H1 (cell line): ENCODE results near the gene PLCB1. TPM values are rescaled to one million over a fixed set of nuclear protein-coding genes. Genes with fewer than 3 reads are reported as not detected.

Source experiments
- CTCF ChIA-PET: fragments of 300-600 bp; sonication (Branson Sonifier 250); formaldehyde crosslinking; loops from one replicate; lab custom pipeline; 2021; ENCODE audit not compliant: partially characterized antibody; lab: Charles Lee
- POLR2A ChIA-PET: fragments of 300-600 bp; sonication (Branson Sonifier 250); formaldehyde crosslinking; loops from one replicate; lab custom pipeline; 2021; ENCODE audit warnings: inconsistent platforms; ENCODE audit not compliant: partially characterized antibody; lab: Charles Lee
- DNase-seq, 2 experiments: peaks; one replicate each; pipeline versions ENCODE4 v3.0.0 to v3.0.0-alpha.2; 2010 to 2022; ENCODE audit warnings: low spot score in 2 of 2, low read depth in 1 of 2, mixed read lengths in 1 of 2
- FAIRE-seq: peaks from 2 replicates; lab custom pipeline; 2011; peaks lifted over from hg19 to GRCh38; lab: Jason Lieb, UNC
- H2AFZ ChIP-seq: 2 replicates; pipeline ENCODE4 v1.8.1; 2012; ENCODE audit warnings: low read length, inconsistent platforms
- H2AK5ac ChIP-seq: 2 replicates; pipeline ENCODE4 v1.6.1; 2013; ENCODE audit warnings: low read depth, low read length
- H2BK120ac ChIP-seq: replicated peaks from 2 replicates; pipeline ENCODE3; 2013; ENCODE audit warnings: low read depth, low read length, inconsistent platforms
- H2BK12ac ChIP-seq: 2 replicates; pipeline ENCODE4 v1.6.1; 2013; ENCODE audit warnings: low read depth, low read length
- H2BK15ac ChIP-seq: 2 replicates; pipeline ENCODE4 v1.6.1; 2013; ENCODE audit warnings: low read length
- H2BK20ac ChIP-seq: 2 replicates; pipeline ENCODE4 v1.6.1; 2013; ENCODE audit warnings: low read length
- H2BK5ac ChIP-seq: 2 replicates; pipeline ENCODE4 v1.6.1; 2013; ENCODE audit warnings: low read depth, low read length
- H3K14ac ChIP-seq: 2 replicates; pipeline ENCODE4 v1.6.1; 2013; ENCODE audit warnings: inconsistent platforms; ENCODE audit not compliant: insufficient read length
- H3K18ac ChIP-seq: 2 replicates; pipeline ENCODE4 v1.6.1; 2013; ENCODE audit warnings: low read length; ENCODE audit errors: extremely low read depth
- H3K23ac ChIP-seq: 2 replicates; pipeline ENCODE4 v1.6.1; 2013; ENCODE audit warnings: inconsistent platforms; ENCODE audit not compliant: insufficient read length
- H3K23me2 ChIP-seq: 2 replicates; pipeline ENCODE4 v1.6.1; 2013; ENCODE audit warnings: low read depth, low read length
- H3K27ac ChIP-seq: 2 replicates; pipeline ENCODE4 v1.6.1; 2011; ENCODE audit warnings: low read depth, low read length, inconsistent platforms
- H3K27me3 ChIP-seq, 4 experiments: replicated peaks in 1 of 4; 1 replicate in 1 of 4; 2 replicates in 3 of 4; pipeline versions ENCODE4 v1.6.1 to v1.8.1; 2011 to 2013; ENCODE audit warnings: low read length in 3 of 4, mild to moderate bottlenecking in 3 of 4, inconsistent platforms in 2 of 4, mixed read lengths in 2 of 4, moderate library complexity in 1 of 4; ENCODE audit not compliant: control insufficient read depth in 3 of 4, insufficient read depth in 3 of 4; ENCODE audit errors: extremely low read depth in 1 of 4
- H3K36me3 ChIP-seq, 4 experiments: 2 replicates each; pipeline versions ENCODE4 v1.6.1 to v1.8.1; 2011 to 2013; ENCODE audit warnings: mild to moderate bottlenecking in 4 of 4, low read length in 3 of 4, moderate library complexity in 2 of 4, control low read depth in 1 of 4, inconsistent platforms in 1 of 4; ENCODE audit not compliant: insufficient read depth in 4 of 4, control insufficient read depth in 2 of 4
- H3K4ac ChIP-seq: replicated peaks from 2 replicates; pipeline ENCODE3; 2013; ENCODE audit warnings: low read length, low read depth, mixed read lengths, inconsistent platforms; ENCODE audit not compliant: insufficient read length
- H3K4me1 ChIP-seq, 4 experiments: replicated peaks in 1 of 4; 1 replicate in 1 of 4; 2 replicates in 3 of 4; pipeline versions ENCODE4 v1.6.1 to v1.8.1; 2011 to 2013; ENCODE audit warnings: low read length in 3 of 4, inconsistent platforms in 2 of 4, mixed read lengths in 1 of 4; ENCODE audit not compliant: insufficient read depth in 4 of 4, control insufficient read depth in 3 of 4
- H3K4me2 ChIP-seq, 2 experiments: 2 replicates each; pipeline versions ENCODE4 v1.6.1 to v1.8.1; 2011 to 2013; ENCODE audit warnings: low read depth in 2 of 2, low read length in 2 of 2, control low read depth in 1 of 2, inconsistent platforms in 1 of 2, mild to moderate bottlenecking in 1 of 2; ENCODE audit not compliant: insufficient read depth in 1 of 2
- H3K4me3 ChIP-seq, 4 experiments: fragments of 200-600, 300-600 bp in 1 of 4; sonication (generic), shearing (Covaris generic), sonication (Bioruptor Twin) in 1 of 4; 2 replicates each; pipeline versions ENCODE4 v1.5.1 to v1.8.1; 2011 to 2016; ENCODE audit warnings: low read length in 4 of 4, low read depth in 3 of 4, control low read depth in 2 of 4, inconsistent platforms in 2 of 4, mild to moderate bottlenecking in 2 of 4, mixed read lengths in 1 of 4, moderate library complexity in 1 of 4; ENCODE audit not compliant: insufficient read depth in 2 of 4; ENCODE audit errors: extremely low read depth in 1 of 4
- H3K56ac ChIP-seq: replicated peaks from 2 replicates; pipeline ENCODE3; 2013; ENCODE audit warnings: low read depth, mild to moderate bottlenecking, mixed read lengths, low read length, inconsistent platforms; ENCODE audit not compliant: insufficient read length
- H3K79me1 ChIP-seq: 2 replicates; pipeline ENCODE4 v1.6.1; 2013; ENCODE audit warnings: low read depth, low read length, control low read depth
- H3K79me2 ChIP-seq, 2 experiments: 2 replicates each; pipeline versions ENCODE4 v1.6.1 to v1.8.1; 2012 to 2013; ENCODE audit warnings: low read length in 2 of 2, mild to moderate bottlenecking in 2 of 2, inconsistent platforms in 1 of 2; ENCODE audit not compliant: insufficient read depth in 2 of 2, control insufficient read depth in 1 of 2
- H3K9ac ChIP-seq, 4 experiments: replicated peaks in 1 of 4; 1 replicate in 1 of 4; 2 replicates in 3 of 4; pipeline versions ENCODE4 v1.6.1 to v1.8.1; 2011 to 2013; ENCODE audit warnings: low read depth in 3 of 4, low read length in 3 of 4, control low read depth in 2 of 4, mild to moderate bottlenecking in 2 of 4, moderate library complexity in 2 of 4, inconsistent platforms in 1 of 4; ENCODE audit errors: extremely low read depth in 1 of 4
- H3K9me3 ChIP-seq, 2 experiments: 2 replicates each; pipeline versions ENCODE4 v1.6.1 to v1.8.1; 2012 to 2013; ENCODE audit warnings: mild to moderate bottlenecking in 2 of 2, moderate library complexity in 2 of 2, control low read depth in 1 of 2, inconsistent platforms in 1 of 2, low read depth in 1 of 2, low read length in 1 of 2, mixed read lengths in 1 of 2; ENCODE audit not compliant: insufficient read depth in 2 of 2
- H4K20me1 ChIP-seq, 2 experiments: replicated peaks in 1 of 2; 2 replicates each; pipeline versions ENCODE3 to v1.8.1; 2011 to 2013; ENCODE audit warnings: inconsistent platforms in 2 of 2, low read length in 2 of 2, mild to moderate bottlenecking in 1 of 2; ENCODE audit not compliant: insufficient read depth in 2 of 2, control insufficient read depth in 1 of 2
- H4K5ac ChIP-seq: 2 replicates; pipeline ENCODE4 v1.6.1; 2013; ENCODE audit warnings: low read length, low read depth, mixed read lengths, inconsistent platforms; ENCODE audit not compliant: insufficient read length
- H4K8ac ChIP-seq: 2 replicates; pipeline ENCODE4 v1.8.0; 2013; ENCODE audit warnings: mild to moderate bottlenecking, moderate library complexity, low read length, inconsistent platforms; ENCODE audit not compliant: insufficient read depth; ENCODE audit errors: extremely low read depth
- H4K91ac ChIP-seq: replicated peaks from 2 replicates; pipeline ENCODE3; 2013; ENCODE audit warnings: low read length, mixed read lengths, inconsistent platforms; ENCODE audit not compliant: insufficient read length
- CBX5 ChIP-seq: fragments of 300-800, 300-1000 bp; sonication (generic); IDR thresholded peaks from 2 replicates; pipeline ENCODE4 v1.7.1; 2016; ENCODE audit warnings: antibody characterized with exemption, low read length, low read depth
- CHD2 ChIP-seq: IDR thresholded peaks from 2 replicates; pipeline ENCODE4 v1.6.1; 2012; ENCODE audit warnings: low read length, improper control_type of control experiment
- CREB1 ChIP-seq: IDR thresholded peaks from 2 replicates; pipeline ENCODE4 v1.6.1; 2012; ENCODE audit warnings: inconsistent platforms
- HDAC2 ChIP-seq, 2 experiments: fragments of 300-600 bp in 1 of 2; sonication (generic) in 1 of 2; IDR thresholded peaks; 2 replicates each; pipeline ENCODE4 v1.6.1; 2011 to 2012; ENCODE audit warnings: low read depth in 2 of 2, low read length in 2 of 2, mild to moderate bottlenecking in 2 of 2, moderate library complexity in 2 of 2, borderline replicate concordance in 1 of 2, inconsistent platforms in 1 of 2
- KDM5A ChIP-seq: fragments of 200-600 bp; IDR thresholded peaks from 2 replicates; pipeline ENCODE4 v1.7.1; 2012; ENCODE audit warnings: mild to moderate bottlenecking, low read length, inconsistent platforms, mixed read lengths
- SAP30 ChIP-seq: fragments of 300-600 bp; sonication (generic); IDR thresholded peaks from 2 replicates; pipeline ENCODE4 v1.7.1; 2012; ENCODE audit warnings: low read length, moderate library complexity, mild to moderate bottlenecking, inconsistent platforms; ENCODE audit not compliant: insufficient read depth, insufficient replicate concordance
- SRF ChIP-seq: IDR thresholded peaks from 2 replicates; pipeline ENCODE4 v1.6.1; 2011; ENCODE audit warnings: mild to moderate bottlenecking, low read depth, low read length, moderate library complexity
- SUZ12 ChIP-seq: fragments of 200-600 bp; sonication (generic); IDR thresholded peaks from 2 replicates; pipeline ENCODE4 v1.6.1; 2012; ENCODE audit warnings: mild to moderate bottlenecking, inconsistent platforms, low read length, moderate library complexity, mixed read lengths
- WGBS, 2 experiments: shearing (Covaris generic) in 1 of 2; methylation state at CpG; one replicate each; pipeline versions ENCODE4 v1.1.6 to v1.1.7; 2013 to 2015; ENCODE audit warnings: low lambda C conversion rate in 2 of 2, mixed read lengths in 2 of 2, inconsistent platforms in 1 of 2, low coverage in 1 of 2, missing lambda C conversion rate in 1 of 2; ENCODE audit not compliant: insufficient replicate concordance in 2 of 2, insufficient coverage in 1 of 2, insufficient read length in 1 of 2; ENCODE audit errors: extremely low coverage in 1 of 2, missing lambda C conversion rate in 1 of 2; 5-methylcytosine and 5-hydroxymethylcytosine counted together
- polyA plus RNA-seq, 7 experiments: library from polyadenylated mRNA; depleted of rRNA in 3 of 7; stranded (reverse) in 5 of 7; unstranded in 2 of 7; fragments of >200 nt in 5 of 7; fragments of 200-250 nt in 2 of 7; gene quantifications; 1 replicate in 5 of 7; 2 replicates in 1 of 7; 4 replicates in 1 of 7; pipeline versions ENCODE4 v1.2.1 to v1.2.3, GENCODE V29; 2011 to 2013; ENCODE audit warnings: missing spikeins in 2 of 7, mixed read lengths in 2 of 7
- total RNA-seq: library from RNA; stranded (reverse); fragmentation: NEBNext Ultra II Directional; extraction: Animal tissue kit (Norgen Biotek cat#: 25700); gene quantifications from 2 replicates; pipeline ENCODE4 v1.2.1, GENCODE V29; 2021
- TF ChIP-seq, protein P1 (sequence below): IDR thresholded peaks from 2 replicates; pipeline ENCODE4 v1.6.1; 2012; ENCODE audit warnings: inconsistent platforms

PLCB1 gene
- total and polyA plus RNA-seq, 2 of the 8 experiments (the other 6 are each of a cell fraction or from before 2014, with no cell fraction given), result 2.6 to 9.1 TPM

GRCh38 chr20:8498571-8498970 lies 366.5 kb downstream of the PLCB1 start:
- H3K36me3 ChIP-seq, result no peaks in the 10 kb centered on the region
- H2BK20ac ChIP-seq, result no peak overlapping the region
- DNase-seq (no peak), FAIRE-seq (no peak)
- H4K20me1 ChIP-seq, result no peaks in the 10 kb centered on the region
- H3K4me2 ChIP-seq, result no peak overlapping the region
- TF ChIP-seq, protein P1, sequence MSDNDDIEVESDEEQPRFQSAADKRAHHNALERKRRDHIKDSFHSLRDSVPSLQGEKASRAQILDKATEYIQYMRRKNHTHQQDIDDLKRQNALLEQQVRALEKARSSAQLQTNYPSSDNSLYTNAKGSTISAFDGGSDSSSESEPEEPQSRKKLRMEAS, result no peak
- no peak for TF ChIP-seq CREB1
- TF ChIP-seq SRF, result no peak
- TF ChIP-seq SUZ12, result no peak
- TF ChIP-seq KDM5A, result no peak
- no peak for TF ChIP-seq HDAC2 (IDR thresholded peaks at IDR 0.05; ENCODE audit: borderline replicate concordance in 1 of 2, low read depth in 2 of 2, low read length in 2 of 2)
- TF ChIP-seq CHD2, result no peak
- TF ChIP-seq CBX5, result no peak
- no peak for TF ChIP-seq SAP30
- H3K18ac ChIP-seq, result no peak overlapping the region
- no peaks in the 10 kb centered on the region for H3K4me1 ChIP-seq
- no peak overlapping the region for H4K91ac ChIP-seq
- H3K27me3 ChIP-seq, result no peaks in the 10 kb centered on the region
- H4K8ac ChIP-seq, result no peak overlapping the region
- no peak overlapping the region for H3K27ac ChIP-seq
- CTCF ChIA-PET, result no interaction called here
- no peak overlapping the region for H2BK120ac ChIP-seq
- H3K9ac ChIP-seq, result no peak overlapping the region
- WGBS, 2 experiments, result 90% methylated on average over 8 of the region's 8 CpGs; no CpG with 5 or more reads in 1 of the 2 experiments
- no peak overlapping the region for H4K5ac ChIP-seq
- no peak overlapping the region for H2AFZ ChIP-seq
- no peak overlapping the region for H2BK12ac ChIP-seq
- no peak overlapping the region for H2AK5ac ChIP-seq
- H3K79me2 ChIP-seq, result no peaks in the 10 kb centered on the region
- no peak overlapping the region for H3K56ac ChIP-seq
- H3K23ac ChIP-seq, result no peak overlapping the region
- no peaks in the 10 kb centered on the region for H3K9me3 ChIP-seq
- no peak overlapping the region for H3K4me3 ChIP-seq
- POLR2A ChIA-PET, result no interaction called here
- no peak overlapping the region for H3K4ac ChIP-seq
- H3K23me2 ChIP-seq, result no peaks in the 10 kb centered on the region
- H3K14ac ChIP-seq, result no peak overlapping the region
- no peak overlapping the region for H2BK5ac ChIP-seq
- no peaks in the 10 kb centered on the region for H3K79me1 ChIP-seq
- no peak overlapping the region for H2BK15ac ChIP-seq
